ENCODE data around the gene FAM47E.

- TF ChIP-seq CTCF (IDR thresholded peaks at IDR 0.05) = no peak
- TF ChIP-seq EZH2 (IDR thresholded peaks at IDR 0.05; ENCODE audit: borderline replicate concordance, insufficient read depth, low read depth, low read length, poor library complexity, severe bottlenecking) = no peak
Observed at GRCh38 chr4:76234679-76235044, 16.9 kb upstream of the FAM47E start.
